Lung (tissue), 12 donors: ENCODE data around the gene SAMD1. TPM values are rescaled to one million over a fixed set of nuclear protein-coding genes. Genes with fewer than 3 reads are reported as not detected.

Experiments
- ATAC-seq: fragments of 200-7000 bp; cut with Tn5 transposase; one replicate; pipeline ENCODE4 v1.9.1; 2020; ENCODE audit warnings: moderate number of reproducible peaks; ENCODE audit not compliant: insufficient read depth, low FRiP score
- DNase-seq, 3 donors: peaks; one replicate each; pipeline ENCODE4 v3.0.0-alpha.2; 2013 to 2017
- H3K27ac ChIP-seq, 2 donors: one replicate each; pipeline ENCODE4 v1.5.1; 2013; ENCODE audit warnings: mild to moderate bottlenecking in 2 of 2, moderate library complexity in 2 of 2, control low read depth in 1 of 2, inconsistent platforms in 1 of 2, low read depth in 1 of 2, low read length in 1 of 2
- H3K27me3 ChIP-seq, 3 donors: one replicate each; pipeline ENCODE4 v1.5.1; 2013; ENCODE audit warnings: low read length in 2 of 3; ENCODE audit not compliant: control insufficient read depth in 3 of 3, insufficient read depth in 3 of 3
- H3K36me3 ChIP-seq, 4 donors: one replicate each; pipeline ENCODE4 v1.5.1; 2013; ENCODE audit warnings: low read length in 4 of 4, mild to moderate bottlenecking in 1 of 4, moderate library complexity in 1 of 4; ENCODE audit not compliant: control insufficient read depth in 4 of 4, insufficient read depth in 4 of 4
- H3K4me1 ChIP-seq, 5 donors: one replicate each; pipeline ENCODE4 v1.5.1; 2013; ENCODE audit warnings: low read length in 5 of 5, mild to moderate bottlenecking in 2 of 5, moderate library complexity in 1 of 5; ENCODE audit not compliant: control insufficient read depth in 5 of 5, insufficient read depth in 5 of 5
- H3K4me3 ChIP-seq: one replicate; pipeline ENCODE4 v1.5.1; 2013; ENCODE audit warnings: mild to moderate bottlenecking, control low read depth, moderate library complexity
- H3K9ac ChIP-seq, 2 donors: one replicate each; pipeline ENCODE4 v1.5.1; 2013; ENCODE audit warnings: low read length in 2 of 2, control low read depth in 1 of 2; ENCODE audit not compliant: insufficient read depth in 1 of 2
- H3K9me3 ChIP-seq, 4 donors: one replicate each; pipeline ENCODE4 v1.5.1; 2013; ENCODE audit warnings: low read length in 3 of 4, mild to moderate bottlenecking in 1 of 4, moderate library complexity in 1 of 4; ENCODE audit not compliant: control insufficient read depth in 4 of 4, insufficient read depth in 3 of 4
- WGBS, 2 donors: extraction: QIAGEN DNeasy Blood & Tissue Kit; methylation state at CpG; one replicate each; pipeline ENCODE4 v1.1.7; 2013; 5-methylcytosine and 5-hydroxymethylcytosine counted together
- polyA plus RNA-seq, 2 donors: library from polyadenylated mRNA; stranded (reverse); fragments of 200-250 nt; gene quantifications; one replicate each; pipeline ENCODE4 v1.2.1, GENCODE V29; 2013
- total RNA-seq, 2 donors: library from RNA; depleted of rRNA in 1 of 2; stranded (reverse); fragments of >200 nt in 1 of 2; gene quantifications; one replicate each; pipeline ENCODE4 v1.2.1, GENCODE V29; 2014 to 2021
- TF ChIP-seq, protein P1 (sequence below): IDR thresholded peaks from 2 replicates; pipeline ENCODE4 v1.5.1; 2012; ENCODE audit warnings: mild to moderate bottlenecking; ENCODE audit errors: control extremely low read depth, extremely low read depth
- donor health status: control.
- donor health status: control.
- donor health status: Bipolar disorder and iron deficiency.
- donor health status: healthy.
- donor health status: DM: yes; HTN: yes; CAD: no.

SAMD1 gene
- total and polyA plus RNA-seq, 4 donors = 32.9 to 48.8 (median 39.4) TPM

DNA sequence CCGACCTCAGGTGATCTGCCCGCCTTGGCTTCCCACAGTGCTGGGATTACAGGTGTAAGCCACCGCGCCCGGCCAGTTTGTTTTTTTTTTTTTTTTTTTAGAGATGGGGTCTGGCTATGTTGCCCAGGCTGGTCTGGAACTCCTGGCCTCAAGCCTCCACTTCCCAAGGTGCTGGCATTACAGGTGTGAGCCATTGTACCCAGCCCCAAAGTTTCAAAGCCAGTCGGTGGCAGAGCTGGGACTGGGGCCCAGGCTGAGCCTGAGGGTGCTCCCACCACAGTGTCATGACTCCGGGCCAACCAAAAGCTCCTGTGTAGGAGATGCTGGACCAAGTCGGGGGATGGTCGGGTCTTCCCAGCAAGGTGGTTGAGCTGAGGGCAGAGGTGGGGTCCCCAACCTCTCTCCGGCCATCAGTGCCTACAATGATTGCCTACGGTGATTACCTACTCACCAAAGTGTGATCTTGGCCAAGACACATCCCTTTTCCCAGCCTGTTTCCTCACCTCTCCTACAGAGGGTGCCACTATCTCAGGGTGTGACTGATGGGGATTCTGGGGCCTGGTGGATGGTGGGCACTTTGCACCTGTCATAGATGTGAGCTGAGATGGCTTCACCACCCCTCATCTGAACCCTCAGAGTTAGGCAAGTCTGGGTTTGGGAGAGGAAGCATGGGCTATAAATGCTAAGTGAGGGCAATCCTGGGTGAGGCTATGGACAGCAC, 5.9 kb upstream of the SAMD1 start:
- no peak overlapping the region for H3K27ac ChIP-seq
- no peak overlapping the region for H3K4me3 ChIP-seq
- no peaks in the 10 kb centered on the region for H3K27me3 ChIP-seq
- H3K36me3 ChIP-seq = peaks cover 14 to 28% (median 22%) of the 10 kb centered on the region in 4 donors
- peaks cover 0 to 9% (median 2%) of the 10 kb centered on the region in 4 donors for H3K9me3 ChIP-seq
- 95 to 98% methylated on average over 11 of the region's 11 CpGs for WGBS, 2 donors
- TF ChIP-seq, protein P1, sequence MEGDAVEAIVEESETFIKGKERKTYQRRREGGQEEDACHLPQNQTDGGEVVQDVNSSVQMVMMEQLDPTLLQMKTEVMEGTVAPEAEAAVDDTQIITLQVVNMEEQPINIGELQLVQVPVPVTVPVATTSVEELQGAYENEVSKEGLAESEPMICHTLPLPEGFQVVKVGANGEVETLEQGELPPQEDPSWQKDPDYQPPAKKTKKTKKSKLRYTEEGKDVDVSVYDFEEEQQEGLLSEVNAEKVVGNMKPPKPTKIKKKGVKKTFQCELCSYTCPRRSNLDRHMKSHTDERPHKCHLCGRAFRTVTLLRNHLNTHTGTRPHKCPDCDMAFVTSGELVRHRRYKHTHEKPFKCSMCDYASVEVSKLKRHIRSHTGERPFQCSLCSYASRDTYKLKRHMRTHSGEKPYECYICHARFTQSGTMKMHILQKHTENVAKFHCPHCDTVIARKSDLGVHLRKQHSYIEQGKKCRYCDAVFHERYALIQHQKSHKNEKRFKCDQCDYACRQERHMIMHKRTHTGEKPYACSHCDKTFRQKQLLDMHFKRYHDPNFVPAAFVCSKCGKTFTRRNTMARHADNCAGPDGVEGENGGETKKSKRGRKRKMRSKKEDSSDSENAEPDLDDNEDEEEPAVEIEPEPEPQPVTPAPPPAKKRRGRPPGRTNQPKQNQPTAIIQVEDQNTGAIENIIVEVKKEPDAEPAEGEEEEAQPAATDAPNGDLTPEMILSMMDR = no peak
- no peak overlapping the region for H3K9ac ChIP-seq
- no peak for ATAC-seq
- no peak for DNase-seq
- H3K4me1 ChIP-seq = no peaks in the 10 kb centered on the region

DNA sequence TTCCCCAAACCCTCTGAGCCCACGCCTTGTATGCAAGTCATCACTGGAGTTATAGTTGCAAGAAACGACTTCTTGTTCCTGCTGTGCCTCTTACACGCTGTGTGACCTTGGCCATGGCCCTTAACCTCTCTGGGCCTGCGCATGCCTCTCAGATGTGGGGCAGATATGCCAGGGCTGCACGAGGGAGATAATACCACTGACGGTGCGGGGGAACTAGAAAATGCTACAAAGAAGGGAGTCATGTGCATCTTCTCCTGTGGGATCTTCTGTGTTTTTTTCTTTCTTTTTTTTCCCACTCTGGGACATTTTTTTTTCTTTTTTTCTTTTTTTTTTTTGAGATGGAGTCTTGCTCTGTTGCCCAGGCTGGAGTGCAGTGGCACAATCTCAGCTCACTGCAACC, 4.3 kb upstream of the SAMD1 start:
- ATAC-seq = no peak
- TF ChIP-seq, protein P1 = no peak

DNA sequence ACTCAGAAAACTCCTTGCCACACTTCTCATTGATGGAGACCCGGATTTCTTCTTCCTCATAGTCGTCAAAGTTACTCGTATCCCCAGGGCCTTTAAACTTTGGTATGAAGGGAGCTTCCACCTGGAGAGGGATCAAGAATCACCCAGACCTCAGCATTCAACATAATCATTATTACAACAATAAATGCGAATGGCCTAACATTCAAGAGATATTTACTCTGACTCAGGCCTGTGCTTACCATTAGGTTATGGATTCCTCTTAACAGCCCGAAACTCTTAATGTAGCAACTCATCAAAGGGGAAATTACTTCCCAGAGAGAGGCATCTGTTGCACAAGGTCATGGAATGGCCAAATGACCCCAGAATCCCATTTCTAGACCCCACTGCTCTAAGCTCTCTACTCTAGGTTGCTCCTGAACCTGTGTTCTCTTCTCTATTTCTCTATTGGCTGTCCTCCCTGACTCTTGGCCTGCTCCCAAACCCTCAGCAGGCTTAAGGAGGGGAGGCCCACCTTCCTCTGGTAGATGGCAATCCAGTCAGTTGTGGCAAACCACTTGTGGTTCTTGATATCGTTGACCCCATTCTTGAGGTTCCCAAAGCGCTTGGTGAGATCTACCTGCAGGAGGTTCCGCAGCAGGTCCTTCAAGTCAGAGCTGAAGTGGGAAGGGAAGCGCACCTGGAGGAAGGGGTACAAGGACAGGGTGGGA, 2.7 kb upstream of the SAMD1 start:
- Histone ChIP-seq H3K9ac (no peak overlapping the region), H3K27me3 (no peaks in the 10 kb centered on the region), H3K27ac (no peak overlapping the region), H3K4me1 (peaks cover 0 to 9% (median 0%) of the 10 kb centered on the region in 5 donors), H3K9me3 (peaks cover 0 to 9% (median 2%) of the 10 kb centered on the region in 4 donors), H3K4me3 (no peak overlapping the region), H3K36me3 (peaks cover 11 to 32% (median 20%) of the 10 kb centered on the region in 4 donors)
- 87 to 89% methylated on average over 9 of the region's 9 CpGs for WGBS, 2 donors
- ATAC-seq (no peak), DNase-seq (no peak)
- TF ChIP-seq, protein P1 = no peak

More for the DNA sequence above, 4.3 kb upstream of the SAMD1 start:
- 90 to 91% methylated on average over 7 of the region's 7 CpGs for WGBS, 2 donors
- DNase-seq = no peak
- H3K4me1 ChIP-seq = no peaks in the 10 kb centered on the region
- H3K27me3 ChIP-seq = no peaks in the 10 kb centered on the region
- no peak overlapping the region for H3K4me3 ChIP-seq
- H3K27ac ChIP-seq = no peak overlapping the region
- peaks cover 14 to 28% (median 17%) of the 10 kb centered on the region in 4 donors for H3K36me3 ChIP-seq
- no peak overlapping the region for H3K9ac ChIP-seq
- H3K9me3 ChIP-seq = peaks cover 0 to 9% (median 2%) of the 10 kb centered on the region in 4 donors
